HG02571 (cell line): Measurements from ENCODE around the gene AKAP6.

Source experiments
- ATAC-seq: cut with Tn5 transposase; IDR thresholded peaks from one replicate; pipeline ENCODE4 v1.9.1; 2021; ENCODE audit warnings: mild to moderate bottlenecking, moderate library complexity; ENCODE audit not compliant: unreplicated experiment

Gene AKAP6, protein sequence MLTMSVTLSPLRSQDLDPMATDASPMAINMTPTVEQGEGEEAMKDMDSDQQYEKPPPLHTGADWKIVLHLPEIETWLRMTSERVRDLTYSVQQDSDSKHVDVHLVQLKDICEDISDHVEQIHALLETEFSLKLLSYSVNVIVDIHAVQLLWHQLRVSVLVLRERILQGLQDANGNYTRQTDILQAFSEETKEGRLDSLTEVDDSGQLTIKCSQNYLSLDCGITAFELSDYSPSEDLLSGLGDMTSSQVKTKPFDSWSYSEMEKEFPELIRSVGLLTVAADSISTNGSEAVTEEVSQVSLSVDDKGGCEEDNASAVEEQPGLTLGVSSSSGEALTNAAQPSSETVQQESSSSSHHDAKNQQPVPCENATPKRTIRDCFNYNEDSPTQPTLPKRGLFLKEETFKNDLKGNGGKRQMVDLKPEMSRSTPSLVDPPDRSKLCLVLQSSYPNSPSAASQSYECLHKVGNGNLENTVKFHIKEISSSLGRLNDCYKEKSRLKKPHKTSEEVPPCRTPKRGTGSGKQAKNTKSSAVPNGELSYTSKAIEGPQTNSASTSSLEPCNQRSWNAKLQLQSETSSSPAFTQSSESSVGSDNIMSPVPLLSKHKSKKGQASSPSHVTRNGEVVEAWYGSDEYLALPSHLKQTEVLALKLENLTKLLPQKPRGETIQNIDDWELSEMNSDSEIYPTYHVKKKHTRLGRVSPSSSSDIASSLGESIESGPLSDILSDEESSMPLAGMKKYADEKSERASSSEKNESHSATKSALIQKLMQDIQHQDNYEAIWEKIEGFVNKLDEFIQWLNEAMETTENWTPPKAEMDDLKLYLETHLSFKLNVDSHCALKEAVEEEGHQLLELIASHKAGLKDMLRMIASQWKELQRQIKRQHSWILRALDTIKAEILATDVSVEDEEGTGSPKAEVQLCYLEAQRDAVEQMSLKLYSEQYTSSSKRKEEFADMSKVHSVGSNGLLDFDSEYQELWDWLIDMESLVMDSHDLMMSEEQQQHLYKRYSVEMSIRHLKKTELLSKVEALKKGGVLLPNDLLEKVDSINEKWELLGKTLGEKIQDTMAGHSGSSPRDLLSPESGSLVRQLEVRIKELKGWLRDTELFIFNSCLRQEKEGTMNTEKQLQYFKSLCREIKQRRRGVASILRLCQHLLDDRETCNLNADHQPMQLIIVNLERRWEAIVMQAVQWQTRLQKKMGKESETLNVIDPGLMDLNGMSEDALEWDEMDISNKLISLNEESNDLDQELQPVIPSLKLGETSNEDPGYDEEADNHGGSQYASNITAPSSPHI (N-terminal part only)

DNA sequence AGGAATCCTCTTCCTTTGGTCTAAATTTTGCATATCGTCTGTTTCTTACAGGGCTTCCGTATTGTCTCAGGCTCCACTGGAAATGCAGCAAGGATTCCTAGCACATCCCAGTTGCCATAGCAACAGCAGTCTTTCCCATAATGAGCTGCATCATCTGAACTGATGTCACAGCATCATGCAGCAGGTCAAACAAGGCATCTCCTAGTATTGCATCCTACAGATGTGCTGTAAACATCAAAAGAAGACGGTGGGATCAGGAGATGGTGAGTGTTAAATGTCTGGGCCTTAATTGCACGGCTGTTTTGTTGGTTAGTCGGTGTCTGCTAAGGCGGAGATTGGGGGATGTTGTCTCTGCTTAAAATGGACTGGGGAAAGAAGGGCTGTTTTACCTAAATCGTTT, at the start of gene AKAP6:
Gene AKAP6, plus strand, starts transcription at position 153 of the 400 bp plus-strand sequence. CDS start 104,196 bp downstream, outside the sequence.
- ATAC-seq, result no peak

DNA sequence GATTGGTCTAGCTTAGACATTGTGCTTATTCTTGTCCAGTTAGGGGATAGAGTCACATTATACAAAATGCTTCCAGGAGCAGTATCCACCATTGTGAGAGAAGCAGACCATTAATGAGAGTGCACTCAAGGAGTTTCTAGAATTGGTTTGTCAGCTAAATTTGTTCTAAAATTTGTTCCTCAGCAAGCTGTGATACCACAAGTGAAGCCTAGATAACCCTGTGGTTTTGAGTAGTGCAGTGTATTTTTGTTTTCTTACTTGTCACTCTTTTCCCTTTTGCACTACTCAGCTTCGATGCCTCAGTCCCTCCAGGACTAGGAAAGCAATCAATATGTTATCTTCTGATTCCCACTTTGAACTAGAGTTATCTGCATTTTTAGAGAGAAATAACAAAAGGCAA, 42.5 kb upstream of the AKAP6 start:
- no peak for ATAC-seq

DNA sequence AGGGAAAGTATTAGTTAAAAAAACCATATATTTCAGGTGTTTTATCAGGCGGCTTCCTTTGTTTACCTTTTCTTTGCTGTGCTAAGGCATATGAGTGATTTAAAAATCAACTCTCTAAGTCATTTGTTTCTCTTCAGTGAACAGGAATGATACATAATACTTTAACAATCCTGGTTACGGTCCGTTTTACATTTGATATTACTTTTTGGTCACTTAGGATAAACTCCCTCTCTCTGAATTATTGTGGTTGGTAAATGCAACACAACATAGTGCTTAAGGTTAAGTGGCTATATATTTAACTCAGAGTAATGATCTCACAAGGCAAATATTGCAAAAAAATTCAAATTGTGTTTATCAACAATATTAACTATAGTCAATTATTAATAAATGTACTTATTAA, 32.7 kb upstream of the AKAP6 start:
- no peak for ATAC-seq

DNA sequence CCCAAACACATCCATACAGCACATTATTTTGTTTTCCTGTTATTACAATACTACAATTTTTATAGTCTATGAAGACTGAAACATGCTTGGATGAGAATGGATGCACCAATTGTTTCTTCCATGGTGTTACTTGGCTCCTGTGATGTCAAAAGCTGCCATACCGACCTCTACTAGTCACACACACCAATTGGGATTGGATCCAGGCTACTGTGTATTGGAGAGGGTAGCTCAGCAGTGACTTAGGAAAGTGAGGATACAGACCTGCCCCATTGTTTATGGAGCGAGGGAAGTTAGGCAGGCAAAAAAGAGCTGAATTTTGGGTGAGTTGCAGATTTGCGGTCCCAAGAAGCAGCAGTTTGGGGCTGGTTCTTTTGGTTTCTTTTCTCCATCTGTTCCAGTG, 30.8 kb upstream of the AKAP6 start:
- no peak for ATAC-seq

DNA sequence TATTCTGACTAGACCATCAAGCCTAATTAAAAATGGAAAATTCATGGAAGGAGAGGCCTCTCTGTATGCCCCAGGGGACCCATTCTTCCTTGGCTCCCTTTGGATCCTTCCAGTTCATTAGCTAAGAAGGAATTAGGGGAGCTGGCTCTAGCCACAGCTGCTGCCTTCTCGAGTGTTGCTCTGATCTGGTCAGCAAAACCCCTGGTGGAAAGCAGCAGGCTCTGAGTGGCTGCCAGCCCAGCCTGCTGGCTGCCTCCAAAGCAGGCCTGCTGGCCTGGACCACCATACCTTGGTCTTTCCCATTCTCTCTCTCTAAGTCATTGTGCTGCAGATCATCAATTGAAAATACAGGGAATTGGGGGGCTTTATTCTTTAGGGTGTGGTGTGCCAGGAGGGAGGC, 29.0 kb upstream of the AKAP6 start:
- ATAC-seq, result no peak

DNA sequence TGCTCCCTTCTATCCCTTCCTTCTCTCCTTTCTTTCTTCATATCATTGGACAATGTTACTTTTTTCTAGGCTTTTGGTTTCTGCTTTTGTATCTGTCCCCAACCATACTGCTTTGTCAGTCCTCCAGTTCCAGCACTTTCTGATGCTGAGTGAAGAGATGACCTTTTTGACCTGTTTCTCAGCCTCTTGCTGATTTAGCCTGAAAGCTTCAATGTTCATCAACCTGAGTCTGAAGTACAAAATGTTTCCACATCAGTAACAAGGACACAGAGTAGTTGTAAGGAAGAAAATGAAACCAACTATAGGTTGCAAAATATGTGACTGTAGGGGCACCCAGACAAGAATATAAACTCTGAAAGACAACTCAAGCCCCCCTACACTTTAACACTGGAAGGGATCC, 25.2 kb upstream of the AKAP6 start:
- ATAC-seq, result no peak

DNA sequence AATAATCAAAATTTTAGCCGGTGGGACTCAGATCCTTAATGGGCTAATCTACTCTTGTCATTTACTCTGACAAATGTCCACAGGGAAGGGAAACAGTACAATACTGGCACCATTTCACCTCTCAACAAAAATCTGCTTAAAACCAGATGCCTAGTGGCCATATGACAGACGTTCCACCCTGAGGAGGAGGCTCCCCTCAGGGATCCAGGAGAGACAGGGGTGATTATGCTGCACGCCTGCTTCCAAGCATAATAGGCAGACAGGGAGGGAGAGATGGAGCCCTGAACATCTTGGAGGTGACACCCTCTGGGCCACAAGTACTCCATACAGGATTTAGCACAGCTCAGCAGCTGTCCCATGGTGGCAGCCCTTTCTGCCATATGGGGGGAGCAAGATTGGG, 24.8 kb upstream of the AKAP6 start:
- ATAC-seq, result no peak

DNA sequence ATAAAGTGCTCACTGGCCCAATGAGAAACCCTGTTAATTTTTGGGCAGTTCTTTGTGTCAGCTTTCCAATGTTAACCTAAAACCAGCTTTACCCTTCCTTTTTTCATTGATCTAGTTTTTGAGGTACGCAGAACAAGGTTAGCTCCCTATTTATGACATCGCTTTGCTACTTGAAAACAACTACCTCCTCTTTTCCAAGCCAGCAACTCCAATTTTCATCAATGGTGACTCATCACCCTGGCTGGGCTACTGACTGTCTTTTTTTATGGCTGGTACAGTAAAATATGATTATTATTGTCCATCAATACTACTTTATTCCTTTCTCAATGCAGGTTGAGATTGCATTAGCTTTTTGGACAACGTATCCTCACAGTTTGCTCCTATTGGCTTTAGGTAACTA, 22.5 kb upstream of the AKAP6 start:
- no peak for ATAC-seq

DNA sequence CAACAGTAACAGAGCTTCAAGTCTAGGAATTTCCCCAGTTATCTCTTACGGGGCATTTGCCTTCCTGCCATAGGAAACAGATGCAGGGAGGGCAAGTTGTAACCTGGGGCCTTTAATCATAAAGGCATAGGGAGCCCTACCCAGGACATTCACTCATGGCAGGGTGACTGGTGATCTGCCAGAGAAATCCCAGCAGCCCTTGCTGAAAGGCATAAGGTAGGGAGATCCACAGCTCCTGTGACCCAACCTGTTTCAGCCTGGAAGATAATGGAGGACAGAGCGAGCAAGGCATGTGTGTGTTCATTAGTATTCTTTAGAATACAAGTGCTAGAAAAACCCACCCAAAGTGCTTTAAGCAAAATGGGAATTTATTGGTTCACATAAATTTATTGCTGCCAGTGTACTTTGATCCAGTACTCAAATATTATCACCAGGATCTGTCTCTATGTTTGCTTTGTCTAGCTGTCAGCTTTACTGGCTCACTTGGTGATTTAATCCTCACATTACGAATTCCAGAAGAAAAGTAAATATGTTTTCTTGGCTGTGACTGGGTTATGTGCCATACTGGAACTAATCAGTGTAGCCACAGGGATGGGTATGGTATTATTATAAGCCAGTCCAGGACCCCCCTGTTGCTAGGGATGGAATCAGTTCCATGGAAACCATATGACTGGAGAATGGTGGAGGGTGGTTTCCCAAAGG, 21.1 kb upstream of the AKAP6 start:
- no peak for ATAC-seq

DNA sequence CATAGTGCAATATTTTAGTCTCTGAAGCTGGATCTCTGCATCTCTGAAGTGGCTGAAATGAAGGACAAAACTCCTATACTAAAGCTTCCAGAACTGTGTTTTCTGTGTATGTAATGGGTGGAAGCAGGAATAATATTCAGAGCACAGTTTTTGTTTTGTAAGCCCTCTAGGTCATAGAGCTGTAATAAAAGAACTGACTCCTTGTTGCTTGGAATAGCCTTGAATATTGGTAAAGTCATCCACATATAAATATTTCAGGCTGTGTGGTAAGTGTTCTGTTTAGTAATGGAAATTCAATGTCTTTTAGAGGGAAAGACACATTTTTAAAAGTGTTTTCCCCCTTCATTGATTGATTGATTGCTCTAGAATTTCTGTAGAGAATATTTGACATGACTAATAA, 18.2 kb upstream of the AKAP6 start:
- ATAC-seq, result no peak

DNA sequence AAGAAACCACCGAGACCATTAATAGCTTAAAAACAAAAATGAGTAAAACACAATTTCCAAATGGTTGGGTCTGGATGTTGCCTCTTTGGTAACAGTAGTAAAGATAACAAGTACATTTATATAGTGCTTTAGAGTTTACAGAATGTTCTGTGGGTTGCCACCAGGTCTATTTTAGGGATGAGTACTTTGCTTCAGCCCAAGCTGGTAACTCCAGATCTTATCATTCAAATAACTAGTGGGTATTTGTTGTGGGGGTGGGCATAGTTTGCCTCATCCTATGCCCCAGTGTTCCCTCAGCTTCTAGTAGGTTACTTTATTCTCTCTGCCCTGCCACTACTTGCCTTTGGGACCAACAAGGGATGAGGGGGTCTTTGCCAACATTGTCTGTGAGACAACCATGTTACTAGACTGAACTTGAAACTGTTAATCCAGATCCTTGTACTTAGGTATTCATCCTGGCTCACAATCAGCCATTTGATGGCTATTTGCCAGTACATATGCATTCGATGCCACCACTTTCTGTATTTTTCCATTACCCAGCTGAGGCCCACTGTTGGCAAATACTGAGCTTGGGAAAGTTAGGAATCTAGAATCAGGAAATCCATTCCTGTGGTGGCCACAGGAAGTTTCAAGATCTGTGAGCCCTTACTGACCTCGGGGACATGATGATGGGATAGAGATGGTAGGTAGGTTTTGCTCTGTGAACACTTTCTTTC, 17.6 kb upstream of the AKAP6 start:
- no peak for ATAC-seq

DNA sequence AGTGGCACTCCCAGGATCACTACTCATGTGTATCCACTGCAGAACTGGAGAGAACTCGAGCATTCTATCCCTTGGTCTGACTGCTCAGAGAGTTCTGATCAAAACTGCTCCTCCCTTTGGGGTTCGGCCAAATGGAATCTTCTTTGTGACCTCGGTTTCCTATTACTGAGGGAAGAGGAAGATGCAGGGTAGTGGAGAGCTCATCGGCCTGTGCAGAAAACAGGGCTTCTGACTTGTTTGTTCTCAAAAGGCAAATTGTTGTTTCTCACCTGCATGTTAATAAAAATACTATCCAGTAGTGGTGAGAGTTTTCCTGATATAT, 17.1 kb upstream of the AKAP6 start:
- ATAC-seq, result no peak

DNA sequence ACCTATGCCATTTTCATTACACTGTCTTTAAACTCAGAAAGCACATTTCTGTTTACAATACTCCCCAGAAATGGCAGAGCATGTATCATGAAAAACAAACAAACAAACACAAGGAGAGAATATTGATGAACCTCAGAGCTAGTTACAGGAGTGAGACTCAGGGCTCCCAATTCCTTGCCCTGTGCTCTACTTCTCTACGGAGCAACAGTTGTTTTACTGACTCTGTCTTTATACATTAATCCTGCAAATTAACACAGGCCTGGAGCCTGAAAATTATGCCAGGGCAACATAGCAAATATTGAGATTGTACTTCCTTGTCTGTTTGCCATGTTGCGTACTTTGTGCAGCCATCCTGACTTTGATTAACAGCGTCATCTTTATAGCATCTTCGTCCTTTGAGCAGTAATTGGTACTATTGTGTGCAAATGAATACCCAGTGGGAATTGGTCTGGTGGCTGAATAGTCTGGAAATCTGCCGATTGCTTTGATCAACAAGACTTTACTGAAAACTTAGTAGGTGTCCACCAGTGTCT, 15.2 kb upstream of the AKAP6 start:
- no peak for ATAC-seq

DNA sequence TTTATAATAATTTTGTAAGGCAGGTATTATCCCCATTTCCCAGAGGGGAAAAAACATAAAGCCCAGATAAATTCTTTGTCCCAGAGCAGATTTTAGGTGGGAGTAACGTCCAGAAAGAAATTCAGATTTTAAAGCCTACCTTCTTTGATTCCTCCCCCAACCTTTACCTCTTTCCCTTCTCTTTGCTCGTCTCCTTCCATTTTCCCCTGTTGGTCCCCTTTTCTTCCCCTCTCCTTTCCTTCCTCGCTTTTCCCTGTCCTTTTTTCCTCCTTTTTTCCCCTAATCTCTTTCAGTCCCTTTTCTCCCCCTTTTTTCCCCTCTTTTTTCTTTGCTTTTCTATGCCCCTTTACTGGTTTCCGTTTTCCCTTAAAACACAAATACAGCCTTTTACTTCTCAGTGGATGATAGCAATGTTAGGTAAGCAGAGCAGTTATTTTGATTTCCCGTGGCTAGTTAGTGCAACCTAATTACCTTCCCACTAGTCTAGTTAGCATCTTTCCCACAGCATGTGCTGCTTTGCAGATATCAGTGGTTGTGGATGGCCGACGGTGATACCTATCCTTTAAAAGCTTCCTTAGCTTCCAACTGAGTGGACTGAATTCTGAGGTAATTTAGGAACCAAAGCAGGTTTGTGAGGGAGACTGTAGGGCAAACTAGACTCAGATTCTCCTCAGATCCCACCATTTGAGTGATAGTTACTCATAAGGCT, 10.9 kb upstream of the AKAP6 start:
- ATAC-seq, result no peak

DNA sequence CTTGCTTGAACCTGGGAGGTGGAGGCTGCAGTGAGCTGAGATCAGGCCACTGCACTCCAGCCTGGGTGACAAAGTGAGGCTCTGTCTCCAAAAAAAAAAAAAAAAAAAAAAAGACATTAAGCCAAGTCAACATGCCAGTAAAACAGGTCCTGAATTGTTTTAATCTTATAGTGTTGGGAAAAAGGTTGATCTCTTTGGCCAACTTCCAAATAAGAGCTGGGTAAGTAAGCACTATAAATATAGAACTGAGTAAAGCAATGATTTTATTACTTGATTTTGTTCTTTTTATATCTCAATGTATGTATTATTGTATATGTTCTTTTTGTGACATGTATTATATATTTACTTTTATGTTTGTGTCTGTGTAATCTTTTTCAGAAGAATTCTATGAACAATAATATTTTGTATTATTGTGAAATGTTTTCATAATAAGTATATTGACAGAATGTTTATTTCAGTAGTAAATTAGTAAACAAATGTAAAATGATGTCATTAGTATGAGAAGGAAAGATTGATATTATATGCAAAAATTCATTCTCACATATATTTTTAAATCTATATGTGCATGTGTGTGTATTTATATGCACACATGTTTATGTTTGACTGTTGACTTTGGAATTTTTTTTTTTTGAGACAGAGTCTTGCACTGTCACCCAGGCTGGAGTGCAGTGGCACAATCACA, 9.6 kb upstream of the AKAP6 start:
- ATAC-seq, result no peak

DNA sequence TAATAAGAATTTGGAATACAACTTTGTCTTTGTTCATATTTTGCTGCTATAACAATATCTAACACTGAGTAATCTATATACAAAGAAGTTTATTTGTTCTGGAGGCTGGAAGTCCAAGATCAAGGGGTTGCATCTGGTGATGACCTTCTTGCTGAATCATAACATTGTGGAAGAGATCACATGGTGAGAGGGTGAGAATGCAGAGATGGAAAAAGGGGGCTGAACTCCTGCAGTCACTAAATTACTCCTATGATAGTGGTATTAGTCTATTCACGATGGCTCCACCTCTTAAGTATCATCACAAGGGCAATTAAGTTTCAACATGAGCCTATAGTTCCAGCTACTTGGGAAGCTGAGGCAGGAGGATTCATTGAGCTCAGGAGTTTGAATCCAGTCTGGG, 4.5 kb upstream of the AKAP6 start:
- no peak for ATAC-seq

DNA sequence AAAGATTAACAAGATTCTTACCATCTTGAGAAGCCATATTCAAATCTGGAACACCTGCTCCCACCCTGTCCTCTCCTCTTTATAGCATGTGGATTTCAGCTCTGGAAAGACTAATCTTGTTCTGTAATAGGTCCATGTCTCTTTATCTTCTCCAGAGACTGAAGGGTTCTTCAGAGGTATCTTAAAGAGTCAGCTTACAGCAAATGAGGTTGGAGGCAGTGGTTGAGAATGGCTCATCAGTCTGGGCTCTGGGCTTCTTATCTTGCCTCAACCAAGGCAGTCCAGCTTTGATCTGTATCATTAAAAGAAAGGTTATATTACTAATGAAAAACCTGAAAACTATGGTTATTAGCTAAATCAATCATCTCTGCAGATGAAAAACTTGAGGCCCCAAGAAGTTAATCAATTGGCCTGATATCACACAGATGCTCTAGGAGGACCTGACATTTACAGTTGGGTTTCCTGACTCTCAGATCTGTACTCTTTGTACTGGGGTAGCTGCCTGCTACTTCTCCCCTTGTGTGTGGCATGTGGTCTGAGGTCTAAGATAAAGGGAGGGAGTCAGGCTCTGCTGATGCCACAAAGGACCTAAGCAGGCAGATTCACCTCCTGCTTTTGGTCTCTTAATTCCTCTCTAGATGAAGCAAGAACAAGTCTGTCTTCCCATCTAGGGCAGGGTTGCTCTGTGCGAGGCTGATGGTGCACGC, 1.7 kb upstream of the AKAP6 start:
- ATAC-seq, result no peak

DNA sequence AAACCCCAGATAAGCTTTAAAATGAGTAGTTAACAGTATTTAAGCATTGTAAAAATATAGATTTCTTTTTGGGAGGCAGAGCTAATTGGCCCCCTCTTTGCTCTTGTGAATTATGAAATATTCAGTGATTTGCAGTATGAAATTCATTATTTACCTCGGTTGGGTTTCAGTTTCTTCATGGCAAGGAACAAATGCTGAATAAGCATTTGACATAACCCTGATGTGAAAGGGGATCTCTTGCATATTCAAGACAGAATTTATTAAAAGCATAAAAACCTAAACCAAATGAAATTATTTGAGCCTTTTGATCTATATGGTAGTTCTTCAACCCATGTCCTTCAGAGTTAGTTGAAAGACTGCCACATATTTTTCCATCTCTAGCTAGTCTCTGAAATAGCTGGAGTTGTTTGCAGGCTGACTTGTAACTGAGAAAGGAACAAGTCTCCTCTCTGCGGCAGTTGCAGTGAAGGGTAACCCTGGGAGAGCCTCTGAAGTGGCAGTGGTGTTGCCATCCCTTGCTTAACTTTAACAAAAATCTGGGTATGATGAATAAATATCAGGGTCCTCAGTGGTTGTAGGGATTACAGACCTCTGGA, 690 bp downstream of the AKAP6 start:
- no peak for ATAC-seq
